HepG2 (cell line): ENCODE results near the gene TLE1. TPM values are rescaled to one million over a fixed set of nuclear protein-coding genes. Genes with fewer than 3 reads are reported as not detected.
"Not testable (repeated sequence)": the region's sequence is repeated elsewhere in the genome, so short reads cannot be mapped to it uniquely, and the experiment has no call there.

ENCODE experiments used
- ATAC-seq: fragments of 200-7000 bp; cut with Tn5 transposase; 3 replicates; pipeline ENCODE4 v1.9.1; 2020; ENCODE audit warnings: mild to moderate bottlenecking, moderate library complexity
- BruUV-seq: library from RNA; stranded (reverse); fragments of 400-500 nt; replicated peaks from 2 replicates; lab custom pipeline; 2021; lab: Mats Ljungman, UMichigan
- CTCF ChIA-PET: fragments of 300-600 bp; formaldehyde crosslinking; extraction: SDS; loops from one replicate; lab custom pipeline; 2021; ENCODE audit warnings: low total read pairs, inconsistent platforms, low intra/inter-chr PET ratio; lab: Yijun Ruan, JAX
- POLR2A ChIA-PET: fragments of 350-600 bp; sonication (Branson Sonifier 250); formaldehyde crosslinking; loops from one replicate; lab custom pipeline; 2020; ENCODE audit warnings: antibody characterized with exemption, inconsistent platforms; lab: Yijun Ruan, JAX
- DNase-seq: peaks from one replicate; pipeline ENCODE4 v3.0.0-alpha.2; 2015; ENCODE audit warnings: low spot score
- FAIRE-seq: peaks from 3 replicates; lab custom pipeline; 2011; peaks lifted over from hg19 to GRCh38; lab: Jason Lieb, UNC
- H2AFZ ChIP-seq: one replicate; pipeline ENCODE4 v1.6.1; 2011; ENCODE audit warnings: low read length, inconsistent platforms
- H3K27ac ChIP-seq: fragments of 300-600 bp; 3 replicates; pipeline ENCODE4 v1.8.0; 2011; ENCODE audit warnings: mixed run types, mild to moderate bottlenecking, mixed read lengths, low read length, inconsistent platforms; ENCODE audit not compliant: insufficient read depth; ENCODE audit errors: extremely low read length
- H3K27me3 ChIP-seq, 2 experiments: fragments of 200-600 bp in 1 of 2; 2 replicates in 1 of 2; 3 replicates in 1 of 2; pipeline versions ENCODE4 v1.6.0 to v1.8.0; 2011; ENCODE audit warnings: low read length in 2 of 2, mild to moderate bottlenecking in 2 of 2, moderate library complexity in 2 of 2, inconsistent platforms in 1 of 2; ENCODE audit not compliant: insufficient read depth in 2 of 2, control insufficient read depth in 1 of 2
- H3K36me3 ChIP-seq, 2 experiments: fragments of 200-600 bp in 1 of 2; replicated peaks in 1 of 2; 2 replicates in 1 of 2; 3 replicates in 1 of 2; pipeline versions ENCODE4 v1.5.1 to v1.8.0; 2011; ENCODE audit warnings: low read length in 2 of 2, inconsistent platforms in 1 of 2; ENCODE audit not compliant: insufficient read depth in 2 of 2, control insufficient read depth in 1 of 2
- H3K4me1 ChIP-seq: 2 replicates; pipeline ENCODE4 v1.5.1; 2012; ENCODE audit warnings: low read length, inconsistent platforms; ENCODE audit not compliant: insufficient read depth
- H3K4me2 ChIP-seq: 2 replicates; pipeline ENCODE4 v1.6.0; 2011; ENCODE audit warnings: low read depth, low read length, inconsistent platforms
- H3K4me3 ChIP-seq, 3 experiments: fragments of 200-600 bp in 1 of 3; sonication (generic), shearing (Covaris generic) in 1 of 3; replicated peaks in 1 of 3; 2 replicates each; pipeline ENCODE4 v1.5.1; 2011 to 2016; ENCODE audit warnings: low read length in 3 of 3, inconsistent platforms in 2 of 3, low read depth in 2 of 3, mild to moderate bottlenecking in 2 of 3, control low read depth in 1 of 3, mixed read lengths in 1 of 3; ENCODE audit not compliant: insufficient read depth in 1 of 3
- H3K79me2 ChIP-seq: one replicate; pipeline ENCODE4 v1.6.1; 2011; ENCODE audit warnings: low read length, inconsistent platforms; ENCODE audit not compliant: insufficient read depth
- H3K9ac ChIP-seq: 2 replicates; pipeline ENCODE4 v1.6.0; 2011; ENCODE audit warnings: mild to moderate bottlenecking, low read depth, low read length, inconsistent platforms; ENCODE audit not compliant: insufficient read depth
- H3K9me3 ChIP-seq: 2 replicates; pipeline ENCODE4 v1.5.1; 2012; ENCODE audit warnings: mild to moderate bottlenecking, low read length
- H4K20me1 ChIP-seq: 2 replicates; pipeline ENCODE4 v1.6.0; 2011; ENCODE audit warnings: inconsistent platforms, mild to moderate bottlenecking, low read length, moderate library complexity; ENCODE audit not compliant: insufficient read depth
- CC2D1A ChIP-seq: sonication (generic); formaldehyde crosslinking; IDR thresholded peaks from 2 replicates; pipeline ENCODE4 v1.8.1; 2023; ENCODE audit warnings: mild to moderate bottlenecking, missing genetic modification reagents
- HNF4A ChIP-seq: sonication (generic); formaldehyde crosslinking; IDR thresholded peaks from 2 replicates; pipeline ENCODE4 v1.4.0; 2020; ENCODE audit warnings: missing genetic modification reagents
- MBD4 ChIP-seq: IDR thresholded peaks from 2 replicates; pipeline ENCODE4 v1.6.1; 2012; ENCODE audit warnings: low read length, inconsistent platforms, borderline replicate concordance
- MTA1 ChIP-seq: sonication (generic); formaldehyde crosslinking; IDR thresholded peaks from 2 replicates; pipeline ENCODE4 v1.4.0; 2020; ENCODE audit warnings: missing genetic modification reagents, mild to moderate bottlenecking, borderline replicate concordance
- MYC ChIP-seq: sonication (generic); formaldehyde crosslinking; IDR thresholded peaks from 2 replicates; pipeline ENCODE4 v1.9.0; 2021; ENCODE audit warnings: missing genetic modification reagents, borderline replicate concordance
- NFATC3 ChIP-seq: sonication (generic); formaldehyde crosslinking; IDR thresholded peaks from 2 replicates; pipeline ENCODE4 v1.5.1; 2020; ENCODE audit warnings: mild to moderate bottlenecking, missing genetic modification reagents
- NR2F1 ChIP-seq, 2 experiments: fragments of 450-650 bp in 1 of 2; formaldehyde crosslinking in 1 of 2; IDR thresholded peaks; 2 replicates each; pipeline versions ENCODE4 v1.5.0 to v1.6.1; 2016 to 2020; ENCODE audit warnings: mild to moderate bottlenecking in 1 of 2, missing compliant biosample characterization in 1 of 2, missing genetic modification reagents in 1 of 2, moderate library complexity in 1 of 2
- PHB2 ChIP-seq: fragments of 450-650 bp; IDR thresholded peaks from 2 replicates; pipeline ENCODE4 v1.6.1; 2018; ENCODE audit not compliant: partially characterized antibody
- ZBTB8A ChIP-seq: sonication (generic); formaldehyde crosslinking; IDR thresholded peaks from 2 replicates; pipeline ENCODE4 v1.4.0; 2020; ENCODE audit warnings: mild to moderate bottlenecking, low read depth, missing genetic modification reagents, borderline replicate concordance
- ZNF235 ChIP-seq: sonication (generic); formaldehyde crosslinking; IDR thresholded peaks from 2 replicates; pipeline ENCODE4 v1.8.1; 2023; ENCODE audit warnings: mild to moderate bottlenecking, missing genetic modification reagents, borderline replicate concordance
- ZNF543 ChIP-seq: sonication (generic); formaldehyde crosslinking; IDR thresholded peaks from 2 replicates; pipeline ENCODE4 v1.4.0; 2020; ENCODE audit warnings: mild to moderate bottlenecking, missing genetic modification reagents
- WGBS: methylation state at CpG from one replicate; pipeline ENCODE4 v1.1.6; 2017; ENCODE audit warnings: low lambda C conversion rate; 5-methylcytosine and 5-hydroxymethylcytosine counted together
- in situ Hi-C: cut with HindIII; loops from 2 replicates; pipeline ENCODE4 v1.10.0; 2017; ENCODE audit warnings: low pct_unique_long_range_greater_than_20kb; ENCODE audit not compliant: extremely low pct_ligation_motif_present
- intact Hi-C: fragments of 100-400 bp; cut with micrococcal nuclease; formaldehyde crosslinking; loops from one replicate; pipeline ENCODE4 v1.10.0; 2022; ENCODE audit not compliant: unreplicated experiment
- polyA plus RNA-seq, 8 experiments: library from polyadenylated mRNA; depleted of rRNA in 3 of 8; stranded (reverse) in 7 of 8; unstranded in 1 of 8; fragments of >200 nt; fragmentation: Illumina TruSeq in 4 of 8; extraction: Trizol in 4 of 8; gene quantifications; 2 replicates each; pipeline versions ENCODE4 v1.2.1 to v1.2.3, GENCODE V29; 2011 to 2016; ENCODE audit warnings: low read depth in 4 of 8, missing spikeins in 1 of 8, mixed read lengths in 1 of 8; ENCODE audit not compliant: insufficient read depth in 1 of 8
- total RNA-seq, 5 experiments: library from RNA; depleted of rRNA; stranded (reverse); fragments of >200 nt; fragmentation: Illumina TruSeq; extraction: Trizol; gene quantifications; 2 replicates each; pipeline ENCODE4 v1.2.3, GENCODE V29; 2016; ENCODE audit warnings: low read depth in 1 of 5
- TF ChIP-seq, protein P1 (sequence below): sonication (generic); formaldehyde crosslinking; IDR thresholded peaks from 2 replicates; pipeline ENCODE4 v1.5.1; 2020; ENCODE audit warnings: missing genetic modification reagents, mild to moderate bottlenecking, borderline replicate concordance
- TF ChIP-seq, protein P2 (sequence below): sonication (generic); formaldehyde crosslinking; conservative IDR thresholded peaks from 2 replicates; pipeline ENCODE4 v1.4.0; 2020; ENCODE audit warnings: missing genetic modification reagents
- TF ChIP-seq, protein P3 (sequence below), 2 experiments: fragments of 450-650 bp in 1 of 2; sonication (generic) in 1 of 2; formaldehyde crosslinking; IDR thresholded peaks; 2 replicates each; pipeline versions ENCODE4 v1.5.0 to v1.8.0; 2020 to 2022; ENCODE audit warnings: mild to moderate bottlenecking in 1 of 2, missing genetic modification reagents in 1 of 2

Gene TLE1
- total and polyA plus RNA-seq, 2 of the 13 experiments (the other 11 are each of a cell fraction or from before 2014, with no cell fraction given): 35.9 to 109 TPM

DNA sequence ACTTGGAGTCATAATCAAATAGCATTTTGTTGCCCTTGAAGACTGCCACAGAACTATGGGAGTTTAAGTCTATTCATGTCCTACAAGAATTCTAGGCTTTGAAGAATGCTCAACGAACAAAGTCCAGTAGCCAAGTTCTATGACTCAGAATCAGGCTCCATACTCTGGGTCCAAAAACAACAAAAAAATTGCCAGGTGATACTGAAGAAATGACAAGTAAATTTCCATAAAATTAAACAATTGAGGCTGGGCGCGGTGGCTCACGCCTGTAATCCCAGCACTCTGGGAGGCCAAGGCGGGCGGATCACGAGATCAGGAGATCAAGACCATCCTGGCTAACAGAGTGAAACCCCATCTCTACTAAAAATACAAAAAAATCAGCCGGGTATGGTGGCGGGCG, 94.1 kb downstream of the TLE1 start:
- H3K79me2 ChIP-seq, intact Hi-C loops, H3K4me3 ChIP-seq, DNase-seq, H4K20me1 ChIP-seq, ATAC-seq, in situ Hi-C loops, BruUV-seq, H3K9ac ChIP-seq, H3K9me3 ChIP-seq, FAIRE-seq, POLR2A ChIA-PET, H3K4me2 ChIP-seq, H3K27me3 ChIP-seq, CTCF ChIA-PET, H3K27ac ChIP-seq, H2AFZ ChIP-seq: not testable (repeated sequence)
- Histone ChIP-seq H3K4me1 (peaks cover 56% of the 10 kb centered on the region), H3K36me3 (peaks cover 18 to 69% of the 10 kb centered on the region in 2 experiments)
- WGBS: 97% methylated on average over 10 of the region's 10 CpGs

DNA sequence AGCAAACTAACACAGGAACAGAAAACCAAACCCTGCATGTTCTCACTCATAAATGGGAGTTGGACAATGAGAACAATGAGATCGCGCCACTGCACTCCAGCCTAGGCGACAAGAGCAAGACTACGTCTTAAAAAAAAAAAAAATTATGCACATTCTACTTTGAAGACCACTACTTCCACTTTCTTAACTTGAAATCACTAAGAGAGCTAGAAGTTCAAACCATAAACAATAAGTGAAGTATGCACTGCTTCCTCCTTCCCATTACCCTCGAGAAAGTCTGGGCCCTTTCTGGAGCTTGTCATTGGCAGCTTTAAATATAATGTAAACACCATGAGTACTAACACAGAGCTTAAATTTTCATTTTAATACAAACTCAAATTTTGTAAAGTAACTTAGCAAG, 94.9 kb downstream of the TLE1 start:
- Histone ChIP-seq H3K9ac (no peak overlapping the region), H3K79me2 (peaks cover 4% of the 10 kb centered on the region), H3K4me3 (no peak overlapping the region), H2AFZ (no peak overlapping the region), H4K20me1 (no peaks in the 10 kb centered on the region), H3K36me3 (peaks cover 18 to 76% of the 10 kb centered on the region in 2 experiments), H3K27ac (no peak overlapping the region), H3K27me3 (no peaks in the 10 kb centered on the region), H3K4me2 (no peak overlapping the region), H3K4me1 (peaks cover 58% of the 10 kb centered on the region), H3K9me3 (no peaks in the 10 kb centered on the region)
- TF ChIP-seq ZBTB8A (CRISPR knock-in tag) (no peak), MTA1 (CRISPR knock-in tag) (no peak), MBD4 (no peak), CC2D1A (no peak), PHB2 (no peak), NFATC3 (CRISPR knock-in tag) (no peak), MYC (CRISPR knock-in tag) (no peak), ZNF543 (no peak), ZNF235 (CRISPR knock-in tag) (no peak), NR2F1 (CRISPR knock-in tag; IDR thresholded peaks at IDR 0.05) (no peak), HNF4A (CRISPR knock-in tag) (no peak)
- TF ChIP-seq, protein P1, sequence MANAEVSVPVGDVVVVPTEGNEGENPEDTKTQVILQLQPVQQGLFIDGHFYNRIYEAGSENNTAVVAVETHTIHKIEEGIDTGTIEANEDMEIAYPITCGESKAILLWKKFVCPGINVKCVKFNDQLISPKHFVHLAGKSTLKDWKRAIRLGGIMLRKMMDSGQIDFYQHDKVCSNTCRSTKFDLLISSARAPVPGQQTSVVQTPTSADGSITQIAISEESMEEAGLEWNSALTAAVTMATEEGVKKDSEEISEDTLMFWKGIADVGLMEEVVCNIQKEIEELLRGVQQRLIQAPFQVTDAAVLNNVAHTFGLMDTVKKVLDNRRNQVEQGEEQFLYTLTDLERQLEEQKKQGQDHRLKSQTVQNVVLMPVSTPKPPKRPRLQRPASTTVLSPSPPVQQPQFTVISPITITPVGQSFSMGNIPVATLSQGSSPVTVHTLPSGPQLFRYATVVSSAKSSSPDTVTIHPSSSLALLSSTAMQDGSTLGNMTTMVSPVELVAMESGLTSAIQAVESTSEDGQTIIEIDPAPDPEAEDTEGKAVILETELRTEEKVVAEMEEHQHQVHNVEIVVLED (CRISPR knock-in tag): no peak
- TF ChIP-seq, protein P2, sequence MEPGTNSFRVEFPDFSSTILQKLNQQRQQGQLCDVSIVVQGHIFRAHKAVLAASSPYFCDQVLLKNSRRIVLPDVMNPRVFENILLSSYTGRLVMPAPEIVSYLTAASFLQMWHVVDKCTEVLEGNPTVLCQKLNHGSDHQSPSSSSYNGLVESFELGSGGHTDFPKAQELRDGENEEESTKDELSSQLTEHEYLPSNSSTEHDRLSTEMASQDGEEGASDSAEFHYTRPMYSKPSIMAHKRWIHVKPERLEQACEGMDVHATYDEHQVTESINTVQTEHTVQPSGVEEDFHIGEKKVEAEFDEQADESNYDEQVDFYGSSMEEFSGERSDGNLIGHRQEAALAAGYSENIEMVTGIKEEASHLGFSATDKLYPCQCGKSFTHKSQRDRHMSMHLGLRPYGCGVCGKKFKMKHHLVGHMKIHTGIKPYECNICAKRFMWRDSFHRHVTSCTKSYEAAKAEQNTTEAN (CRISPR knock-in tag): no peak
- TF ChIP-seq, protein P3, sequence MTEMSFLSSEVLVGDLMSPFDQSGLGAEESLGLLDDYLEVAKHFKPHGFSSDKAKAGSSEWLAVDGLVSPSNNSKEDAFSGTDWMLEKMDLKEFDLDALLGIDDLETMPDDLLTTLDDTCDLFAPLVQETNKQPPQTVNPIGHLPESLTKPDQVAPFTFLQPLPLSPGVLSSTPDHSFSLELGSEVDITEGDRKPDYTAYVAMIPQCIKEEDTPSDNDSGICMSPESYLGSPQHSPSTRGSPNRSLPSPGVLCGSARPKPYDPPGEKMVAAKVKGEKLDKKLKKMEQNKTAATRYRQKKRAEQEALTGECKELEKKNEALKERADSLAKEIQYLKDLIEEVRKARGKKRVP (CRISPR knock-in tag; IDR thresholded peaks at IDR 0.05): no peak
- ChIA-PET CTCF (no interaction called here), POLR2A (no interaction called here)
- intact Hi-C loops: no loop called here
- FAIRE-seq (no peak), ATAC-seq (no peak), DNase-seq (no peak)
- no TSS peak for BruUV-seq
- in situ Hi-C loops: no loop called here
- WGBS: 95% methylated on average over 5 of the region's 5 CpGs
